Measurements from ENCODE around the gene SAMD8.
A peak's percentile ranks its signal among the peaks of the same experiment; 100 is the strongest.

The SAMD8 gene

GRCh38 chr10:75228278-75228677, 116.8 kb downstream of the SAMD8 start:
- no peak for FAIRE-seq

GRCh38 chr10:75228834-75229233, 117.4 kb downstream of the SAMD8 start:
- FAIRE-seq = no peak

- FAIRE-seq = no peak
Observed at GRCh38 chr10:75229971-75230370, 118.5 kb downstream of the SAMD8 start.

- peak; percentile 49 for FAIRE-seq
Observed at GRCh38 chr10:75230600-75231038, 119.2 kb downstream of the SAMD8 start.
